SHP77 treated with DMSO at 0.1 percent for 48 hours (cell line): ENCODE data around the gene IDS.
"Not testable (repeated sequence)": the region's sequence is repeated elsewhere in the genome, so short reads cannot be mapped to it uniquely, and the experiment has no call there.

Source experiments
- DNase-seq: peaks from one replicate; lab custom pipeline; 2025; lab: John Stamatoyannopoulos, UW

The IDS gene

DNA sequence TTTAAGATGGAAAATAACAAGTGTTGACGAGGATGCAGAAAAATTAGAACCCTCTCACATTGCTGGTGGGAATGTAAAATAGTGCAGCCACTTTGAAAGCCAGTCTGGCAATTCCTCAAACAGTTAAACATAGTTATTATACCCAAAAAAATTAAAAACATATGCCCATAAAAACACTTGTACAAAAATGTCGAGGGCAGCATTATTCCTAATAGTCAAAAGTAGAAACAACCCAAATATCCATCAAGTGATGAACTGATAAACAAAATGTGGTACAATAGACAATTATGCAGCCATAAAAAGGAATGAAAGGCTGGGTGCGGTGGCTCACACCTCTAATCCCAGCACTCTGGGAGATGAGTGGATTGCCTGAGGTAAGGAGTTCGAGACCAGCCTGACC, 6.3 kb downstream of the IDS start:
- no peak for DNase-seq

DNA sequence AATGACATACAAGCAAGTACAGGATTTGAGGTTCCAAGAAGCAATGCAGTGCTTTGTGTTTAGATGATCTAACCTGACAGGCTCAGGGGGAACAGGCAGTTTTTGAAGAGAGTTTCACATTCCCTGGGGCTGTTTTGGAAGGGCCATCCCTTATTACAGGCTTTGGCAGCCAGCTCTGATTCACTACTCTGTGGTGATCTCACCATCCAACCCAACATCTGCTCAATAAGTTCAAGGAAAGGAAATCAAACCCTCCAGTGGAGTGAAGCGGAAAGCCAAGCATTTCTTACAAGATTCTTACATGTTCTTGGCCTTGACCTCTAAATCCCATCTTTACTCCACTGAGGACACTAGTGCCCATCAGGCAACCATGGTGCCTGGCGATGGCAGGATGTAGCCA, 7.5 kb downstream of the IDS start:
- DNase-seq: no peak

DNA sequence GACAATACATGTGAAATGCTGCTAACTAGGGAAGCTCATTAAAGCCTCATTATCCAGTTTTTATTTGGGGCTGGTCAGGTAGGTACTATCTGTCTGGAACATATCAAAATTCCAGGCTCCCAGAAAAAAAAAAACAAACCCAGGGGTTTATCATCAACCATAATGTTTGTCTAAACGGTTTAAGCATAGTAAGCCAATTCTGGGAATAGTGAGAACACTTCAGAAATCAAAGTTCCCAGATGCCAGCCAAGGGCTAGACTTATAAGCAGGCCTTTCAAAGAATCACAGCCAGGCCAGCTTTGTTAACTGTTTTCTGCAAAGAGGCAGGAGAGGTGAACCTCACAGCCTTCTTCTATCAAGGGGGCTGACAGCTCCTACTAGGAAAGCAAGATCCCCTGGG, 8.1 kb downstream of the IDS start:
- no peak for DNase-seq

DNA sequence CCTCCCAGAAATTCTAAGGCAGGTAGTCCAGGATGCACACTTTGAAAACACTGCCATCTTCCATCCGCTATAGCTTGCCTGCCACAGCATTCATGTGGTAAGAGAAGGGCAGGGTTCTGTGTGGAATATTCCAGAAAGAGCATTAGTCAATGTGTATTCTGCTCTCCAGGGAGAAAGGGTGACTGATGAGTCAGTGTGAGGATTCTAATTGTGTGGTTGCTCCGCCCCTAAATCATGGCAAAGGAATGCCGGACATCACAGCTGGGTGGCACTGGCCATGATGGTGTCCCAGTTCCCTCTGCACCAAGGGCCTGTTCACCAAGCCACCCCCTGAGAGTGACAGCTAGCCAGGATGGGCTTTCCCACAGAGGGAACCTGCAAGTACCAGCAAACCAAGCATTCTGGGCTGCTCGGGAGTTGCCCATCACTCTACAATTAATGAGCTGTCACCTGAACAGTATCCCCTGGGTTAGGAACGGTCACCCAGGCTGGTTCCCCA, 9.5 kb downstream of the IDS start:
- no peak for DNase-seq

DNA sequence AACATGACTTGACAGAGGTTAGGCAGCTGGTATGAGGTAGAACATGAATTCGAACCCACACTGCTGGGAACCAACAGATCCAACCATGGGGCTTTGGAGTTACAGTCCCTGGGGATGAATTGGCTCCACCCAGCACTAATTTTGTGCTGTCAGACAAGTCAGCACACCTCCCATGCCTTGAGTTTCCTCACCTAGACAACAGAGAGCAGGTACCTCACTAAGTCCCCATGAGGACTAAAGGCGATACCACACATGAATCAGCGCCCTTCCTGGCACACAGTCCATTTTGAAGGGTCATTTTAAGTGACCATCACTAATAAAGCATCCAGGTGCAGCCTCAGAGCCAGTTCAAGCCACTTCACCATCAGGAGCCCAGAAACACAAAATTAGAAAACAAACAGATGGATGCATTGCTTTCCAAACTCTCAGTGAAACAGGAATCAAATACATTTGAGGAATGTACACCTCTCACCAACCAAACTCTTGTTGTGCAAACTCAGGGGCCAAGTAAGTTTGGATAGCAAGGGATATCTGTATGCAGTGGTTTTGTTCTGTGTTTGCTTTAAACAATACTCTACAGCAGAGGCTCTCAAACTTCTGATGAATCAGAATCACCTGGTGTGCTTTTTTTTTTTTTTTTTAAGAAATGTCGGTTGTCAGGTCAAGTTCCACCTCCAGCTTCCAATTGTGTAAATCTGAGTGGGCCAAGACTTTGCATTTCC, 10.1 kb downstream of the IDS start:
- no peak for DNase-seq

DNA sequence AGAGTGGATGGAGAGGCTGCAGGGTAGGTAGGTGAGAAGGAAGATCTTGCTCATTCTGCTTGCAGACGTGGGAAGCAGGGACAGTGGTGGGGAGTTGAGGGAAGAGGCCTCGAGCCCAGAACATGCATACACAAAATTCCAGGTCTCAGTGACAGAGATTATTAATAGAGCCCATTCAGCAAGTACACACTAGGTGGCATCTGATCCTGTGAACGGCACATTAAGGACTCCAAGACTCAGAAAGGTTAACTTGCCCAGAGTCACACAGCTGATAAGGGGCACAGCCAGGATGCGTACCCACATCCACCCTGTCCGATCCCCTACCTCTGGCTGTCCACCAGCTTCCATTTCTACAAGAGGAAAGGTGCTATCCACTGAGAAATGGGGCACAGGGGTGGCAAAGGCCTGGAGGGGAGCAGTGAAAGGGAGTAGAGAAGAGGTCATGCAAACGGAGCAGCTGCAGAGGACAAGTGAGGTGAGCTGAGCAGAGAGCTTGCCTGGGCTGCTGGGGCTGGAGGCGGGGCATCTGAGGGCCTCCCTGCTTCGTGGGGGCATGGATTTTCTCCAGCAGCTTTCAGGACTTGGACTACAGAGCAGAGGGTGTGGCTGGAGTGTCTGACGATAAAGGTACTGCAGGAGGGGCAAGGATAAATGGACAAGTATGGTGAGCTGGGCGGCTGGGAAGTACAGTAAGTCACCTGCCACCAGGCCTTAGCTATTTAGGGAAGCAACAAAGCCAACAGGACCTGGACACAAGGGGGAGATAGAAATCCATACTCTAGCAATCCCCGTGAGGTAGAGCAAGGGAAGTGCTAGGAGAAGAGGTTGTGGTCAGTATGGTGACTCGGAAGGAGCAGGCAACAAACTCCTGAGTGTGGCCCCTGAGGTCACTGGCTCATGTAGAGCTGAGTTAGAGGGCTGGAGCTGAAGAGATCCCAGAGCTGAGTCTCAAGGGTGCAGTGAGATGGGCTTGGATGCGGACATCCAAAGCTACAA, 11.2 kb downstream of the IDS start:
- no peak for DNase-seq

DNA sequence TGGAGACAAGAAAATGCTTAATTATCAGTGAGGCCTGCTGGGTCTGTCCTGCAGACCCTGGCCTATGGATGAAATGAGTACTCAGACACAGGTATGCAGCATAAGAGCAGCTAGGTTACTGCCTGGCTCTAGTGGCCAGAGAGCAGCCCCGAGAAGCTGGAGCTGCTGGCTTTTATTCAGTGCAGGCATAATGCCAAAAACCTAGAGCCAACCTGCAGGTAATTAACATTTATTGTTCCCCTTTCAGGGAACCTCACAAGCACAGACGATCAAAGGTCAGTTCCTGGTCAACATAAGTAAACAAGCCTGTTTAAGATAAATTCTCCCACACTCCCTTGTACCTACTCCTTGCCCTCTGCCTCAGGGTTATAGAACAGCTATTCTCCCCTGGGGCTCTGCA, 13.3 kb downstream of the IDS start:
- no peak for DNase-seq

DNA sequence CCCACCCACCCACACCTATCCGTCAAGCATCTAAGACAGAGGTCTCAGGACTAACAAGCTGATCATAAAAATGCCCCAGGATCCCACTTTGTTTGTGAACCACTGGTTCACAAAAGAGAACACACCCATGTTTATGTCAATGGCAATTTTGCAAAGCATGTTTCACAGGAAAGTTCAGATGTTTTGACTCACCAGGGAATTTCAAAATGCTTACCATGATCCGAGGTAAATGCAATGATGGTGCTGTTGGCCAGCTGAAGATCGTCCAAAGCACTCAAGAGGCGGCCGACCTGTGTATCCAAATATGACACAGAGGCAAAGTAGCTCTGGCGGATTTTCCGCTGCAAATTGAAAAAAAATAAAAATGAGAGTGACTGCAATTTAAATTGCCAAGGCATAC, 15.0 kb downstream of the IDS start:
- no peak for DNase-seq

DNA sequence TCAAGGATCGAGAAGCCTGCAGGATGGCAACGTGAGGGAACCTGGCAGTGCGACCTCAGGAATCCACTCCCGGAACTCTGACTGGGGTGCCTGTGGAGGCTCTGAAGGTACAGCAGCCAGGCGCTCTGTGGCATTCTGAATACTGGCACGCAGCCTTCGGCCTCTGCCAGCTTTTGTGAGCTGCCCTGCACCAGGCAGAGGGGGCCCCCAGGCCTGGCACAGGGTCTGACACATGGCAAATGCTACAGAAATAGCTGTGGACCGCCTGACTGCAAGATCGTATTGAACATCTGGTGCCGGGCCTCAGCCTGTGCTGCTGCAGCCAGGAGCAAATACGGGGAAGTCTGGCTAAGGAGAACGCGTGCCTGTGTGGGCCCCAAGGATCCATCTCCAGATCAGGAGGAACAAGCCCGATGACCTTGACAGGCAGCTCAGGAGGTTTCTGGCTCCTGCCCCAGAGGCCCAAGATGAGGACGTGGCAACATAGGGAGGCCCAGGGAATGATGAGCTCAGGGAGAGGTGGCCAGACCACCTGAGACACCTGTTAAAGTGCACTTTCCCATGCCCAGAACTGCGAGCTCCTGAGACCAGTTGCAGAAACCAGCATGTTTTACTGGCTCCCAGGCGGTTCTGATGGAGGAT, 16.6 kb downstream of the IDS start:
- DNase-seq: not testable (repeated sequence)

DNA sequence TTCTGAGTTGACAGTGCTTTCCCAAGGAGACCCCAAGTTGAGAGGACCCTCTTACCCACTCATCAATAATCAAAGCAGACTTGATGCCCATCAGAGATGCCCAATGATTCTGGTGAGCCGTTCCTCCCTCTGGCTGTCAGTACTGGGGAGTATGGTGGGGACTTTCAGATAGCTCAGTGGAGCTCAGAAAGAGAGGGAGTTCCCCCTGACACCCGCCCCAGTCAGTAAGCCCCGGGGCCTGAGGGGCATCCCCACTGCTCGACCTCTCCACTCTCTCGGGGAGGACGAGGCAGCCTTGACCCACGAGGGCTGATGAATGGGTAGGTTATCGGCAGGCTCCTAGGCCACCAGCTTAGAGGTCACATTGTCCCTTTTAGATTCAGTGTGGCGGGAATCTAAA, 17.1 kb downstream of the IDS start:
- not testable (repeated sequence) for DNase-seq

DNA sequence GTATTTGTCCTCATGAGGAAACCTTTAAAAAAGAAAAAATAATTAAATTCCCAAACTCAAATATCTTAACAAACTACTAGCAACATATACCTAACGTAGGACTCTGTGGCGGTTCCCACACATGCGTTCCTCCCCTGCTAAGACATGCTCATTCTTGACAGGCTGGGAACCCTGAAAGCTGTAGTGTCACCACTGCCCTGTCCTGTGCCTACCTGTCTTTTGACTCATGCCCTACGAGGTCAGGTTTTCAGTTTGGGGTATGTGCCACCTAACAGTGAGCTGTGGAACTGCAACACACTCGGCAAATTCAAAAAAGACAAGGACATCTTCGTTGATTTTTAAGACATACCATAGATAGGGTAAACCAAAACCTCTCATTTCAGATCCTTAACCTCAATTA, 17.8 kb downstream of the IDS start:
- no peak for DNase-seq

DNA sequence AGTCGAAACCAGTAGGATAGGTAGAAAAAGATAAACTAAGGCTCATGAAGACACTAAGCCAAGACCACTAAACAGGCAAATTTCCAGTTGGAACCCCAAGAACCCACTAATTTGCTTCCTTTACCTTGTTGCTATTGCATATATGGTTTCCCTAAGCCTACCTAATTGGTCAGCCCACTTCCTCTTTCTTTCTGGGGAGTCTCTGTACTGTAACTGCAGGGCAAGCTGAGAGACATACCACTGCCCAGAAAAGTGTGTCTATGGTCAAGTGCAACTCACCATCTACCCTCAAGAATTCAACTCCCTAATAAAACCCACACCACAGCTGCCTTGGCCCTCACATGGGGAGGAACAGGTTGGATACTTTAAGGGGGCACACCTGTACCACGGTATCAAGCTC, 28.6 kb downstream of the IDS start:
- no peak for DNase-seq

DNA sequence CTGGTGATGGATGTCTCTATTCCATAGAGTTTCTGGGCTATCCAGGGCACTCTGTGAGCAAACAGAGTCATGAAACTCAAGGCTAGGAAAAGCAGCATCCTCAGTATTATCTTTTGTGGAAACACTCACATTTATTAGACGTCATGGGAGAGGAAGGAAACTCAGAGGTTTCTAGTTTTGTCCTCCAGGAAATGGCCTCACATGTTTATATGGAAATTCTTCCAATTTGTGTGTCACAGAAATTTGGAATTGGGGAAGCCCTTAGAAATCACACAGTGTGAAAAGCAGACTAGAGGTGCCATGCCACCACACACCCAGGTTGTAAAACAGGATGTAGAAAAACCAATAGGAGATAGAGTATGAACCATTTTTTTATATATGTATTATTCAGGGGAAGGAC, 31.1 kb downstream of the IDS start:
- DNase-seq: no peak

DNA sequence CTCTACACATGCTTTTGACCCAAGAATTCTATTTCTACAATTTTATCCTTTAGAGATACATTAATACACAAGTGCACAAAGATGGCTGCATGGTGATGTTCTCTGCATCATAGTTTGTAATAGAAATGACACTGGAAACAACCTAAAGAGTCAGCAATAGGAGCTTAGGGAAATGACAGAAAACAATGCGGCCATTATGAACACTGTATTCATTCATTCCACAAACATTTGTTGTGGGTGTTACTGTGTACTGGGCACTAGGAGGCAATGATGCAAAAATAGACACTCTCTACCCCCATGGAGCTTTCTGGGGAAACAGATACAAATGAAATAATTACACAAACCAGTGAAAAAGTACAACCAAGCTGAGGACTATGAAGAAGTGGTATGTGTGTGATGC, 32.0 kb downstream of the IDS start:
- no peak for DNase-seq

DNA sequence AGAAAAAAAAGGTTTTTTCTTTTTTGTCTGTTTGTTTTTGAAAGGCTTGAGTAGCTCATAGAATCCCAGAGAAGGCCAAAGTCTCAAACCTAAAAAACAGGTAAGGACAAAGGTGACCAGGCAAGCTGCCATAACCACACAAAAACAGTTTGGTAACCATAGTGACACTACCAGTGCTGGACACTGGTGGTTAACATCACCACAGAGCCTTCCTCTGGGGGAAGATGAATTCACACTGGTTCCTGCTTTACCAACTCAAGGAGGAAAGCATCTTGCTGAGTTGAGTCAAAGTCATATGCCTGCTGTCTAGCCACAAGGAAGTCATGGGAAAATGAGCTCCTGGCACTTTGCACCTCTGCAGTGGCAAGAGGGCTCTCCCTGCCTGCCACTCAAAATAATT, 32.5 kb downstream of the IDS start:
- DNase-seq: no peak

DNA sequence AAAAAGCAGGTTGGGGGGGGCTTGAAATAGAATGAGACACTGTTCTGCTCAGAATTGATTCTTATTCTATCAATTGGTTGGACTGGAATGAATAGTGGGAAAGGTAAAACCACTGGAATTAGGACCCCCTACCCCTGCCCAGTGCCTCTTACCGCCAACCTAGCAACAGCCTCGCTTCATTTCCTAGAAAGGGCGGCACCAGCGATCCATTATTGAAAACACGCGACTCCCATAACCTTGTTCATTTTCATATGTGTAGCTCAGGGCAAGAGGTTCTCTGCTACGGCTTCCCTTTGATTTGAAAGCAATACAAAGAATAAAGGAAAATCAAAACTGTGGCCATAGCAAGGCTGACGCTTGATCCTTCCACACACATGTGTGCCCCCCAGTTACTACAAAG, 33.7 kb downstream of the IDS start:
- DNase-seq: no peak

DNA sequence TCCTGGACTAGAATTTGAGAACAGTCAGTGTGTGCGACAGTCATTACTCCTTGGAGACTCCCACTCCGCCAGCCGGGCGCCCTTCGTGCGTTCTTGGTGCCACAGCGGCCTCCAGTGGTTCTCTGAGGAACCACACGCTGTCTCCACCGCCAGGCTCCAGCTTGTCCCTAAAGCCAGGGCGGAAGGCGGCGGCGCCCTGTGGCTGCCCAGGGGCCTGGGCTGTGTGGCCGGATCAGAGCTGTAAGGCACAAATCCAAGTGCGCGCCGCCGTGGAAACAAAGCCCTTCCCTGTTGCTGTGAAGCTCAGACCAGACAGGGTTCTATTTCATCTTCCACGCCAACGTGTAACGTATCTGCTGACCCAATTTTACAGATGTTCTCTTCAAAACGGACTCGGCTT, 34.2 kb downstream of the IDS start:
- peak; percentile 30 for DNase-seq

DNA sequence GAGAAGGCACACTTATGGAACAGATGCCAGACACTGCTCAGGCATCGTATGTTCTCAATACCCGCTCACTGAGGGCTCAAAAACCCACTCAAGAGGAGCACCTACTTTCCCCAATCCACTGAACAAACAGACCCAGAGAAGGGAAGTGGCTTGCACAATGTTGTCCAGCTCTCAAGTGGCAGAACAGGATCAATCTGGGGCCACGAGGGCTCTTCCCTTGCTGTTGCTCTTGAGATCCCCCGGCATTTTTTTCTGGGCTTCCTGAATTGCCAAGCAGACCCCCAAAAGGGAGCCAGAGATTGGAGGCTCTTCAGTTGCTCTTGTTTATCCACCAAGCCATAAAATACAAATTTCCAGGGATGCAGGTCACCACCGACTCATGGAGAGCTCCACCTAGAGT, 35.7 kb downstream of the IDS start:
- no peak for DNase-seq

DNA sequence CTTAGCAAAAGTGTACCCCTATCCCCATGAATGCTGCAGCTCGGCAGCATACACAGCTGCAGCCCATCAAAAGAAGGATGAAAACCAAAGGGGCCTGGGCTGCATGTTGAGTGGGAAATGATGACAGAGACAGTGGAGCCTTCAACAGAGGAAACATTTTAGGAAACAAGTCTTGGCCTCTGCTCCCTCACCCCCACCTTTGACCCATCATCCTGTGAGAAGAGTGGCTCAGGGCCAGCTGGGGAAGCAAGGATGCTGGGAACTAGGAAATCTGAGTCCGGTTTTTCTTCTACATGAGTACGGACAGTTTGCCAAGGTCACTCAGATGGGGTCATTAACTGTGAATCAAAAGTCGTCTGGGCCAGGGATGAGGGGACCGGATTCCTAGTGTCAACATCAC, 37.2 kb downstream of the IDS start:
- no peak for DNase-seq

DNA sequence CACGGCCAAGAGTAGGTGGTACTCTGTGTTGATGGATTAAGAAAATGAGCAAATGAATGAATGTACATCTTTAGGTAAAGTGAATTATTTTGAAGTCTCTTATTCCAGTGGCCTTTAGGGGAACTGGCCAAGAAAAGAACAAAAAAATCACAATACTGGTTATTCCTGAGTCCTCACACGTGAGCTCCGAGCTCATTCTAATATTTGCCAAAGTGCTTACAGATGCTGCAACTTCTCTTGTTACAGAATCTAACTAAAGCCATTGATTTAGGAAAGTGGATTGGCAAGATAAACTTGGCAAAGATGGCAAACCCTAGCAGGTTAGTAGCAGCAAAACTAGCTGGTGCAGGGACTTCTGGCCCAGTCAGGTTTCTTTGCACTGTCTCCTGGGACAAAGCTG, 37.6 kb downstream of the IDS start:
- no peak for DNase-seq

DNA sequence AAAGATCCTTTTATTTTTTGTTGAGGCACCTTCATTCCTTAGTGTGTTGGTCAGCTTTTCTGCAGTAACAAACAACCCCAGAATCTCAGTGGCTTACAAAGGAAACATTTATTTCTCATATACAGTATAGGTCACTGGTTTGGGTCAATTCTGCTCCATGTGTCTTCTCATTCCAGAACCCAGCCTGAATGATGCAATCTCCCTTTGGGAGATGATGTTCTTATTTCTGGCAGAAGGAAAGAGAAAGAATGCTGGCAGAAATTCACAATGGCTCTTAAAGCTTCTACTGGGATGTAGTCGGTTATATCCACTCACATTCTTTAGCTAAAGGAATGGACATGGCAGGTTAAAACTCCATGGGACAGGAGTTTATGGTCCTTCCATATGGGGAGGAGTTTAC, 42.3 kb downstream of the IDS start:
- no peak for DNase-seq

DNA sequence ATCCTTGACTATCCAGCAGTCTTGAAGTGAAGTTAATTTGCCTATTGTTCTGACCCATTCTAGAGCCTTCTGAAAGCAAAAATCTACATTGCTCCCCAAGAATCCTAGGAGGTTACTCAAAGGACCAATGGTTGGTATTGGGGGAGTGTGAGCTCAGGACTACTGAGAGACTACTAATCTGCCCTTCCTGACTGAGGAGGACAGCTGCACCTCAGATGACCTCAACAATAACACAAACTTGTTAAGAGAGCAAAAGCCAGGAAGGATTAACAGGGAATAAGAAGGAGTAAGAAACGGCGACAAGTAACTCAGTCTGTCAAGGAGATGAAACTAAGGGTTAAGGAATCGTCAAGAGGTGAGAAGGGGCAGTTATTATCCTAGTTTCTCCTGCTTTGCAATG, 43.4 kb downstream of the IDS start:
- no peak for DNase-seq

DNA sequence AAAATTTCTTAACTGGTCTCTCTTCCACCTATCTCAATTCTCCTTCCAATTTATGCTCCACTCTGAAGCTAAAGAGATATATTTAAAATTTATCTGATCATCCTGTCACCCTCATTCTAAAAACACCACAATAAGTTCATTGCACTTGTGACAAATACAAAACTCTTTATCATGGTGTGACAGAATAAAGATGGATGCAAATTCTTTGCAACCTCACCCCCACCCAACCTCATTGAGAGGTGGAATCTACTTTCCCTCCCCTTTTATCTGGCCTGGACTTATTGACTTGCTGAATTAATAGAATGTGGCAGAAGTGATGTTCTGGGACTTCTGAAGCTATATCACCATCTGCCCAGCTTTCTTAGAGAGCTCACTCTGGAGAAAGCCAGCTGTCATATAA, 46.5 kb downstream of the IDS start:
- DNase-seq: no peak
